Measurements from ENCODE around the gene ERBB2.

DNA sequence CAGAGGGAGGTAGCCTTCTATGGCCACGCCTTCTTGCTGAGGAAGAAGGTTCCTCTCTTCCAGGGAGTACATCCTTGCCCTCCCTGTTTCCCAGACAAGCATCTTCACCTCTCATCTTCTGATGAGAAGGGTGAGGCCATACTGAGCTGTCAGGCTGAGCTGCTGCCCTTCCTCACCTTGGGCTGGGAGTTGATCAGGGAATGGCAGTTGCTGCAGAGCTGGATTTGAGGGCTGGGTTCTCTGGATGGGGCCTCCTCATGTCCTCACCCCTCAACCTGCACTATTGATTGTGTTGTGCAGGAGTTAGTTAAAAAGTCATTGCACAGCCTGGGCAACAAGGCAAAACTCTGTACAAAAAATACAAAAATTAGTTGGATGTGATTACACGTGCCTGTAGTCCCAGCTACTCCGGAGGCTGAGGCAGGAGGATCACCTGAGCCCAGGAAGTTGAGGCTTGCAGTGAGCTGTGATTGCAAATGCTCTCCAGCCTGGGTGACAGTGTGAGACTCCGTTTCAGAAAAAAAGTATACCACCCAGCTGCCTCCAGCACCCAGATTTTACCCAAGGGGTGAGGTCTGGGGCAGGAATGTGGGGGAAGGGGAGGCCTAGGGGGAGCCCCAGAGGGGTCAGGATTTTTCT lies 2.0 kb downstream of the ERBB2 start:
- TF ChIP-seq ESRRA (IDR thresholded peaks at IDR 0.05; ENCODE audit: low read length) (no peak), POLR2AphosphoS5 (IDR thresholded peaks at IDR 0.05; ENCODE audit: low read length) (no peak), SIX5 (IDR thresholded peaks at IDR 0.05; ENCODE audit: low read depth, low read length, severe bottlenecking) (no peak)
- TF ChIP-seq, protein P1, sequence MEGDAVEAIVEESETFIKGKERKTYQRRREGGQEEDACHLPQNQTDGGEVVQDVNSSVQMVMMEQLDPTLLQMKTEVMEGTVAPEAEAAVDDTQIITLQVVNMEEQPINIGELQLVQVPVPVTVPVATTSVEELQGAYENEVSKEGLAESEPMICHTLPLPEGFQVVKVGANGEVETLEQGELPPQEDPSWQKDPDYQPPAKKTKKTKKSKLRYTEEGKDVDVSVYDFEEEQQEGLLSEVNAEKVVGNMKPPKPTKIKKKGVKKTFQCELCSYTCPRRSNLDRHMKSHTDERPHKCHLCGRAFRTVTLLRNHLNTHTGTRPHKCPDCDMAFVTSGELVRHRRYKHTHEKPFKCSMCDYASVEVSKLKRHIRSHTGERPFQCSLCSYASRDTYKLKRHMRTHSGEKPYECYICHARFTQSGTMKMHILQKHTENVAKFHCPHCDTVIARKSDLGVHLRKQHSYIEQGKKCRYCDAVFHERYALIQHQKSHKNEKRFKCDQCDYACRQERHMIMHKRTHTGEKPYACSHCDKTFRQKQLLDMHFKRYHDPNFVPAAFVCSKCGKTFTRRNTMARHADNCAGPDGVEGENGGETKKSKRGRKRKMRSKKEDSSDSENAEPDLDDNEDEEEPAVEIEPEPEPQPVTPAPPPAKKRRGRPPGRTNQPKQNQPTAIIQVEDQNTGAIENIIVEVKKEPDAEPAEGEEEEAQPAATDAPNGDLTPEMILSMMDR (IDR thresholded peaks at IDR 0.05 in 2 of 3, conservative IDR thresholded peaks at IDR 0.05 in 1 of 3; ENCODE audit: control insufficient read depth in 2 of 3, extremely low read depth in 1 of 3, insufficient read depth in 1 of 3, low read depth in 3 of 3, low read length in 3 of 3) = no peak
